ENCODE results near the gene CA10. TPM values are rescaled to one million over a fixed set of nuclear protein-coding genes. Genes with fewer than 3 reads are reported as not detected.

CA10 gene
- total and polyA plus RNA-seq, 9 of the 15 experiments (the other 6 are each of a cell fraction or from before 2014, with no cell fraction given), result not detected

DNA sequence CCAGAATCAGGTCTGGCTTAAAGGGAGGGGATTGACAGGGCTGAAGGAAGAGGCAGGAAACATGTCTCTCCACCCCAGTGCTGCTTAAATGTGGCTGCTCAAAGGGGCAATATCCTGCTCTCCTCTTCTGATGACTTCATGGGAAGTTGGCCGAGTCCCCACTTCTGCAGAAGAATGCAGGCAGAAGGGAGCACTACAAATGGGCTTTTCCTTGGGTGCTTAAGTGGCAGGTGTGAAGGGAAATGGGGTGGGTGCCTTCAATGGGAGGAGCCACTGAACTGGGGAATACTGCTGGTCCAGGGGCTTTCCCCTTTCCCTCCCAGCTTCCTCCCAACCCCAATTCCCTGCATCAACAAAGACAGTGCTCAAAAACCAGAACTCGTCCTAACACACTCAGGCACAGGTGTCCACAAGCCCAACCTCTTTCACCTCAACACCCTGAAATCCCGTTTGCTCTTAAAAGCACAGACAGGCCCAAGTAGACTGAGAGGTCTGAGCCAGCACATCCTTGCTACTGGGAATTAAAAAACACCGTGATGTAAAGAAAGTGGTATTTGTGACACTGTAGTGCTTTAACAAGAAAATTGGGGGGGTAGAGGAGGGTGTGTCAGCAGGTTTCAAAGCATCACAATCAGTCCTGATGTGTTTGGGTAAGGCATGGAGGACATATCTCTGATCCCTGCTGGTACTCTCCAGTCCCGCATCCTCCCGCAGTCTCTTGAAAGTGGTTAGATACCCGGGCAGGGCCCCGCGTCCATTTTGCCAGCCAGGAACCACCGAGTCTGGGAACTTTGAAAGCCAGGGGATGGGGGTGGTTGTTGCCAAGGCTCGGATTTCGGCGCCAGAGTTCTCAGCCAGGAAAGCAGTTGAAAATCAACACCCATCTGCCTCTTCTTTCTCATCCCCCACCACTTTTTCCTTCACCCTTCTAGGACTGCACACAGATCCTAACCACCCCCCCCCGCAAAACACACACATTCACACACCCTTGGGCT, 1.6 kb downstream of the CA10 start (continued):
- TF ChIP-seq, protein P1, sequence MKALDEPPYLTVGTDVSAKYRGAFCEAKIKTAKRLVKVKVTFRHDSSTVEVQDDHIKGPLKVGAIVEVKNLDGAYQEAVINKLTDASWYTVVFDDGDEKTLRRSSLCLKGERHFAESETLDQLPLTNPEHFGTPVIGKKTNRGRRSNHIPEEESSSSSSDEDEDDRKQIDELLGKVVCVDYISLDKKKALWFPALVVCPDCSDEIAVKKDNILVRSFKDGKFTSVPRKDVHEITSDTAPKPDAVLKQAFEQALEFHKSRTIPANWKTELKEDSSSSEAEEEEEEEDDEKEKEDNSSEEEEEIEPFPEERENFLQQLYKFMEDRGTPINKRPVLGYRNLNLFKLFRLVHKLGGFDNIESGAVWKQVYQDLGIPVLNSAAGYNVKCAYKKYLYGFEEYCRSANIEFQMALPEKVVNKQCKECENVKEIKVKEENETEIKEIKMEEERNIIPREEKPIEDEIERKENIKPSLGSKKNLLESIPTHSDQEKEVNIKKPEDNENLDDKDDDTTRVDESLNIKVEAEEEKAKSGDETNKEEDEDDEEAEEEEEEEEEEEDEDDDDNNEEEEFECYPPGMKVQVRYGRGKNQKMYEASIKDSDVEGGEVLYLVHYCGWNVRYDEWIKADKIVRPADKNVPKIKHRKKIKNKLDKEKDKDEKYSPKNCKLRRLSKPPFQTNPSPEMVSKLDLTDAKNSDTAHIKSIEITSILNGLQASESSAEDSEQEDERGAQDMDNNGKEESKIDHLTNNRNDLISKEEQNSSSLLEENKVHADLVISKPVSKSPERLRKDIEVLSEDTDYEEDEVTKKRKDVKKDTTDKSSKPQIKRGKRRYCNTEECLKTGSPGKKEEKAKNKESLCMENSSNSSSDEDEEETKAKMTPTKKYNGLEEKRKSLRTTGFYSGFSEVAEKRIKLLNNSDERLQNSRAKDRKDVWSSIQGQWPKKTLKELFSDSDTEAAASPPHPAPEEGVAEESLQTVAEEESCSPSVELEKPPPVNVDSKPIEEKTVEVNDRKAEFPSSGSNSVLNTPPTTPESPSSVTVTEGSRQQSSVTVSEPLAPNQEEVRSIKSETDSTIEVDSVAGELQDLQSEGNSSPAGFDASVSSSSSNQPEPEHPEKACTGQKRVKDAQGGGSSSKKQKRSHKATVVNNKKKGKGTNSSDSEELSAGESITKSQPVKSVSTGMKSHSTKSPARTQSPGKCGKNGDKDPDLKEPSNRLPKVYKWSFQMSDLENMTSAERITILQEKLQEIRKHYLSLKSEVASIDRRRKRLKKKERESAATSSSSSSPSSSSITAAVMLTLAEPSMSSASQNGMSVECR (CRISPR knock-in tag; IDR thresholded peaks at IDR 0.05), result no peak

- no peaks in the 10 kb centered on the region for H3K4me1 ChIP-seq (replicated peaks in 1 of 2; ENCODE audit: control insufficient read depth in 2 of 2, insufficient read depth in 2 of 2, low read length in 2 of 2)
- no peak overlapping the region for H3K4me2 ChIP-seq (ENCODE audit: insufficient read depth, low read length)
- H3K9ac ChIP-seq (ENCODE audit: insufficient read depth in 1 of 2, low read depth in 2 of 2, low read length in 2 of 2), result no peak overlapping the region
- H2AFZ ChIP-seq (ENCODE audit: low read depth, low read length), result no peak overlapping the region
- ChIA-PET CTCF (ENCODE audit: low intra/inter-chr PET ratio) (no interaction called here), POLR2A (no interaction called here)
- intact Hi-C loops (cut with micrococcal nuclease) (no loop called here), in situ Hi-C loops (cut with MboI) (no loop called here)
- no peaks in the 10 kb centered on the region for H3K9me3 ChIP-seq (replicated peaks; ENCODE audit: control insufficient read depth, insufficient read depth, low read depth, low read length)
- no peak for FAIRE-seq
- no peaks in the 10 kb centered on the region for H4K20me1 ChIP-seq (replicated peaks; ENCODE audit: control insufficient read depth, insufficient read depth, low read length)
- no peaks in the 10 kb centered on the region for H3K9me1 ChIP-seq (ENCODE audit: control insufficient read depth, insufficient read depth, low read length)
- H3K4me3 ChIP-seq, result no peak overlapping the region
- H3K27me3 ChIP-seq (ENCODE audit: control insufficient read depth in 2 of 2, insufficient read depth in 2 of 2, low read length in 2 of 2), result no peaks in the 10 kb centered on the region
- BruUV-seq (replicated peaks), result no TSS peak
- TF ChIP-seq PHB2 (IDR thresholded peaks at IDR 0.05; ENCODE audit: low read depth) (no peak), ZNF41 (CRISPR knock-in tag; conservative IDR thresholded peaks at IDR 0.05) (no peak), CBX1 (IDR thresholded peaks at IDR 0.05; ENCODE audit: low read depth) (no peak), DMBX1 (CRISPR knock-in tag; IDR thresholded peaks at IDR 0.05; ENCODE audit: borderline replicate concordance) (no peak), ETS1 (conservative IDR thresholded peaks at IDR 0.05; ENCODE audit: control insufficient read depth, low read depth, low read length) (no peak)
- TF ChIP-seq, protein P2, sequence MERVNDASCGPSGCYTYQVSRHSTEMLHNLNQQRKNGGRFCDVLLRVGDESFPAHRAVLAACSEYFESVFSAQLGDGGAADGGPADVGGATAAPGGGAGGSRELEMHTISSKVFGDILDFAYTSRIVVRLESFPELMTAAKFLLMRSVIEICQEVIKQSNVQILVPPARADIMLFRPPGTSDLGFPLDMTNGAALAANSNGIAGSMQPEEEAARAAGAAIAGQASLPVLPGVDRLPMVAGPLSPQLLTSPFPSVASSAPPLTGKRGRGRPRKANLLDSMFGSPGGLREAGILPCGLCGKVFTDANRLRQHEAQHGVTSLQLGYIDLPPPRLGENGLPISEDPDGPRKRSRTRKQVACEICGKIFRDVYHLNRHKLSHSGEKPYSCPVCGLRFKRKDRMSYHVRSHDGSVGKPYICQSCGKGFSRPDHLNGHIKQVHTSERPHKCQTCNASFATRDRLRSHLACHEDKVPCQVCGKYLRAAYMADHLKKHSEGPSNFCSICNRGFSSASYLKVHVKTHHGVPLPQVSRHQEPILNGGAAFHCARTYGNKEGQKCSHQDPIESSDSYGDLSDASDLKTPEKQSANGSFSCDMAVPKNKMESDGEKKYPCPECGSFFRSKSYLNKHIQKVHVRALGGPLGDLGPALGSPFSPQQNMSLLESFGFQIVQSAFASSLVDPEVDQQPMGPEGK (CRISPR knock-in tag; IDR thresholded peaks at IDR 0.05; ENCODE audit: borderline replicate concordance), result no peak
- no peak for ATAC-seq
- no peak overlapping the region for H3K27ac ChIP-seq (ENCODE audit: extremely low read depth, low read depth, low read length)
- H3K79me2 ChIP-seq (ENCODE audit: control insufficient read depth, insufficient read depth, low read length), result no peaks in the 10 kb centered on the region
- no peak for DNase-seq (ENCODE audit: extremely low read depth in 1 of 4, low spot score in 3 of 4)
- no peaks in the 10 kb centered on the region for H3K36me3 ChIP-seq (ENCODE audit: control insufficient read depth, insufficient read depth, low read length)
These were observed 3.2 kb downstream of the CA10 start for GRCh38 chr17:52155301-52155700.

All from K562 (cell line).